Renal cortical epithelial cell (primary cell): Measurements from ENCODE around the gene TBC1D19. TPM values are rescaled to one million over a fixed set of nuclear protein-coding genes. Genes with fewer than 3 reads are reported as not detected.
"Not testable (repeated sequence)": the region's sequence is repeated elsewhere in the genome, so short reads cannot be mapped to it uniquely, and the experiment has no call there.

ENCODE experiments used
- DNase-seq: peaks from one replicate; pipeline ENCODE4 v3.0.0-alpha.2; 2011; ENCODE audit warnings: low read depth
- total RNA-seq: library from RNA; depleted of rRNA; stranded (reverse); fragments of >200 nt; gene quantifications from 2 replicates; pipeline ENCODE4 v1.2.3, GENCODE V29; 2014

TBC1D19 gene
- total RNA-seq, 1 donor from 2014 or later = 75.4 TPM

DNA sequence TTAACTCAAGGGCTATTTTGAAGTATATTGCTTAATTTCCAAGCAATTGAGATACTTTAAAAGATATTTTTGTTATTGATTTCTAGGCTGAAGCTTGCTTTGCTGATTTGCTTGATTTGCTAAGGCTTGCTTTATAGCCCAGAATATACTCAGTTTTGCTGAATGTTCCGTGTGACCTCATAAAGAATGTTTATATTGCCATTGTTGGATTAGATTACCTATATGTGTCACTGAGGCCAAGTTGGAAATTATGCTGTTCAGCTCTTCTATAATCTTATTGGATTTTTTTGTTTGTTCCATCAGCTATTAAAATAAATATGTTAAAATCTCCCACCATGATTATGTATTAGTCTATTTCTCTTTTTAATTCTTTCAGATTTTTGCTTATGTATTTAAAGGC lies 13.0 kb downstream of the TBC1D19 start:
- DNase-seq = no peak

DNA sequence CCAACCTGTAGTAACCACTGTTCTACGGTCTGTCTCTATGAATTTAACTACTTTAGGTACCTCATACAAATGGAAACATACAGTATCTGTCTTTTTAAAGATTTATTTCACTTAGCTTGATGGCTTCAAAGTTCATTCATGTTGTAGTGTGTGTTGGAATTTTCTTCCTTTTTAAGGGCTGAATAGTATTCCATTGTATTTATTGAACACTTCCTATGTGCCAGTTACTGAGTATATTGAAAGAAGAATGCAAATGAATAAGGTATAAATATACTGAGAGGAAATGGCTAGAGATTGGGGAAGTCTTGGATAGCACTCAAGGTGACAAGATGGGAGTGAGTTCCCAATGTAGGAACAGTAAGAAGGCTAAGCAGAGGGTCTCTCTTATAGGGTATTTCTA lies 17.3 kb downstream of the TBC1D19 start:
- no peak for DNase-seq

DNA sequence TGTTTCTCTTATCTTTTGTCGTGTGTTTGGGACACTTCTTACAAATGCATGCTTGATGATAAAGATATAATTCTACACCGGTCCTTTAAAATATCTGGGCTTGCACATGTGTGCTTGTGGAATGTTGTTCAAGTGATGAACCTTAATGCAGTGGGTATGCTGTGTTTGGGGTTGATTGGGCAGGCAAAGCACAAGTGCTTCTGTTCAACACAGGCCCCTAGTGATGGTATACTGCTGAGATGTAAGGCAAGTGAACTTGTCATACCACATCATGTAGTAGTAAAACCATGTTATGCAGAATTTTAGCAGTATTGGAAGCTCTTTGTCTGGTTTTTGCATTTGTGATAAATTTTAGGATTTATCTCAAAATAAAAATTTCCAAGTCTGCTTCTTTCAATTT lies 23.9 kb downstream of the TBC1D19 start:
- DNase-seq = no peak

DNA sequence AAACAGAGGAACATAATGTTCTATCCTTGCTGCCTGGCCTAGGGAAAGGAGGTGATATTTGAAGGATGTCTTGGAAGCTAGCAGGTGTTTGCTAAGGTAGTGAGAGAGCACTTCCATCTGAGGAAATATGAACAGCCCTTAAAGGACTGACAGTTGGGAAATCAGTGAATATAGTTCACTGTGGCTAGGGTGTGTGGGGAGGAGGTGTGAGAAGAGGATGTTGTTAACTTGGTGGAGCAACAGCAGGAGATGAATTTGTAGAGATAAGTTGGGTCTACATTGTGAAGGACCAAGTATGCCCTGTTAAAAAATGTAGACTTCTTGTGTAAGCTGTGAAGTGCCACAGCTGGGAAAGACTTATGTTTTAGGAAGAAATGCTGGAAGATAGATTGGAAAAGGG lies 25.5 kb downstream of the TBC1D19 start:
- no peak for DNase-seq

DNA sequence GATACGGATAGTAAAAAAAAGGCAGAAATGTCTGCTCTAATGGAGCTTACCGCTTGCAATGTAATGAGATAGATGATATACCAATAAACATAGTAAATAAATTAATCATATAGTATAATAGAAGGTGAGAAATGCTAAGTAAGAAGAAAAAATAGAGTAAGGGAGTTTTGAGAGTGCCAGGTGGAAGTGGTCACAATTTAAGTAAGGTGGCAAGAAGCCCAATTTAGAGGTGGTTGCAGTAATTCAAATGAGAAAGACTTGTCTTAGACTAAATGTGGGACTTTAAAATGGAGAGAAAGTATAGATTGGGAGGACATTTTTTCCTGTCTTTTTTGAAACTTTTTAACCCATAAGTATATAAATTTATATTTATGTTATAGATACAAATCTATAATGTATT lies 26.0 kb downstream of the TBC1D19 start:
- DNase-seq = no peak

DNA sequence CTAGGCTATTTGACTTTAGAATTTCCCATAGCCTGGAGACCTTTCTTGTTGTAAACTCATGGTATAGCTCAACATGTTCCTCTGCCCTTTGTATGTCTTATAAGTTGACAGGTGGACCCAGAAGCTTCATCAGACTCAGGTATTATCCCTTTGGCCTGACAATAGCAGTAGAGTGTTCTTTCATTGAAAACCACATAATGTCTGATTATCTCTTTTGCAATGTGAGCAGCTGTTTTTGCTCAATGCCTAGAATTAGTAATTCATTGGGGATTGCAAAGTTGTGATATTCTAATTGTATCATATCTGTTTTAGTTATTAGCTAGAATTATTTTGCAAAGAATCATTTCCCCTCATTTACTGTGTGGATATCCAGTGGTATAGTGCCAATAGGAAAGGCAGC lies 27.5 kb downstream of the TBC1D19 start:
- DNase-seq = no peak

DNA sequence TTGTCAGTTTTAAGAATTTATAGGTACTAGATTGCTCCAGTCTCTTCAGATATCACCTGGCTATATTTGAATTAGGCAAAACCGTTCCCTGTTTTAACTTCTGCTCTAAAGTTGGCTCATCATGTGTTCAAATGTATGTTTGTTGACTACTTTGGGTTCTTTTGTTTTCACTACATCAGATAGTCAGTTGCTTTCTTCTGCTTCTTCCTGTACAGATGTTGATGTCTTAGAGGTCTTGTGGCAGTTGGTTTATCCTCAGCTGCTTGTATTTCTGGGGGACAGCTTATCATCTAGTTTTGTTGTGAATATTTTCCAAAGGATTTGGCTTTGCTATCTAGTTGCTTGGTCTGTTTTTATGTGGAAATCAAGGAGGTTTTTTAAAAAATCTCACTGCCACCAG lies 28.0 kb downstream of the TBC1D19 start:
- no peak for DNase-seq

DNA sequence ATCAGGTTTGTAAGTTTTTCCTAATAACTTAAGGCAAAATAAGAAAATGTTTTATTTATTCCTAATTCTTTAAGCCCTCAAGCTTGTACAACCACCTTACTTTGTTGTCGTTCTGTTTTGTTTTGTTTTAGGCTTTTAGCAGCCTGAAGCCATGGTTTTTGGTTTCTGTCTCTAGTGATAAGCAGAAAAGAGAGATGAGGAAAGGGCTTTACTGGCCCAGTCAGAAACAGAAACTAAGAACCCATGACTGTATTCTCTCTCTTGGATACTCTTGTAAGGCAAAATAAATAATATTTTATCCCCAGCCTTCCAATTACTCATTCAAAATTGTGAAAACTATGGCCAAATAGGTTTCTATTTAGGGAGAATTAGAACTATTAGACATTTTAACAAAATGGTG lies 29.4 kb downstream of the TBC1D19 start:
- no peak for DNase-seq

DNA sequence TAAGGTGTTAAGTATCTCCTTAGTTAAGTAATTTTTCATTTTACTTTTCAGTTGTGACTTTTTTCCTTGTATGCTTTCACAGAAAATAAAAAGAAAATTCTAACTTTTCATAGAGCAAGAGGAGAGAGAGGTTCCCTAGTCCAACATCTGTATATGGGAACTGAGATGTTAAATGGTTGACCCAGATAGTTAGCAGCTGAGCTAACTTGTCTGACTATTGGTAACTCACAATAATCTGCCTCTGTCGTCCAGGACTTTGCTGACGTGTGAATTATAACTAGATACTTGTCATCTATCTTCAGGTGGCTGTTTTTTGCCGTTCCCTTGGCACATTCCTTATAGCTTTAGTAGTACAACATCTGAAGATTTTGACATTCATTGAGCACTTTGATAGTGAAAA lies 29.9 kb downstream of the TBC1D19 start:
- no peak for DNase-seq

DNA sequence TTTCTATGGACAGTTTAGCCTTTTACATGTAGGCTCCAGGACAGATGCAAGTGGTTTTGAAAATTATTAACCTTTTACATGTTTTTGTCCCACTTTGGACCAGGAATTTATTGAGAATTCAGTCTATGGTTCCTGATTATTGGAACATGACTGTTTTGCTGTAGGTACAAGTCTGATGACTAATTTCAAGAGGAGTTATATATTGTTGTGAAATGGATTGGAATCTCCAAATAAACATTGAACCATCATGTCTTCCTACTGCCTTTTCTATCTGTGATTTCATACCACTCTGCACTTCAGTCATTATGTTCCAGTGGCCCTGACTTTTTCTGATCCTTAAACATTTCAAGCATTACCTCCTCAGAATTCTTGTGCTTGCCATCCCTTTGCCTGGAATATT lies 35.9 kb downstream of the TBC1D19 start:
- DNase-seq = peak; percentile 82

DNA sequence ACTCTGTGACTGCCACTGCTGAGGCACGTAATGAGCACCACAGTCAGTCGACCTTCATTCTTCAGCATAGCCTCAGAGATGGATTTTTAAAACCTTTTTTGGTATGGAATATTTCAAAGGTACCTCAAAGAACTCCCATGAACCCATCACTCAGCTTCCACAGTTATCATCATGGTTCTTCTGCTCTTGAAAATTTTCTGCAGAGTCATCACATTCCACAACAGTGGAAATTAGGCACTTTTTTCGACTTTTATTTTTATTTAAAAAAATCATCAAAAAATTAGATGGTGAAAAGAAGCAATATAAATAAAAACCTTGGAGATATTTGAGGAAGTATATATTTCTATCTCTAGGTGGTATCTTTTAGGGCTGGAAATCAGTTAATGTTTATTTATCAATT lies 37.5 kb downstream of the TBC1D19 start:
- no peak for DNase-seq

DNA sequence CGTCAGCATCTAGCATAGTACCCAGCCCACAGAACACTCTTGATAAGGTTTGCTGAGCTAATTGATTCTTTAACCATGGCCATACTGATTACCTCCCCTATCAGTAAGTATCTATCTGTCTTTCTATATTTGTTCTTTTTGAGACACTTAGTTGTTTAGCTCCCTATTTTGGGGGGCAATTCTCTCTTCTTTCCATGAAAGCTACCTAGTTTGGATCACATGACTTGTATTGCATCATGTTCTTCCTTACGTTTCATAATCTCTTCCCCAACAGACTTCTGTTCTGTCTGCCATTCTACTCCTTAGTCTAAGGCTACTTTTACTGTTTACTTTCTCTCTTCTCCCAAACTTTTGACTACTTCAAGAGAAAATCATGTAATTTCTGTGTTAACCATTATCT lies 39.0 kb downstream of the TBC1D19 start:
- DNase-seq = no peak

DNA sequence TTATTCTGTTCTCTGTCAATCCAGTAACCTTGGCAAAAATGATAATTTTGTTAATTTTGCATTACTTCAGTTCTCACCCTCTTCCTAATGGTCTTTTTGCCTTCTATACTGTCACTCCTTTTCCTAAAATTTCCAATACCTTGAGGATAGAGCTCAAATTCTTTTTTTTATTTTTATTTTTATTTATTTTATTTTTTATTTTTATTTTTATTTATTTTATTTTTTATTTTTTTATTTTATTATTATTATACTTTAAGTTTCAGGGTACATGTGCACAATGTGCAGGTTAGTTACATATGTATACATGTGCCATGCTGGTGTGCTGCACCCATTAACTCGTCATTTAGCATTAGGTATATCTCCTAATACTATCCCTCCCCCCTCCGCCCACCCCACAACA lies 42.8 kb downstream of the TBC1D19 start:
- not testable (repeated sequence) for DNase-seq

DNA sequence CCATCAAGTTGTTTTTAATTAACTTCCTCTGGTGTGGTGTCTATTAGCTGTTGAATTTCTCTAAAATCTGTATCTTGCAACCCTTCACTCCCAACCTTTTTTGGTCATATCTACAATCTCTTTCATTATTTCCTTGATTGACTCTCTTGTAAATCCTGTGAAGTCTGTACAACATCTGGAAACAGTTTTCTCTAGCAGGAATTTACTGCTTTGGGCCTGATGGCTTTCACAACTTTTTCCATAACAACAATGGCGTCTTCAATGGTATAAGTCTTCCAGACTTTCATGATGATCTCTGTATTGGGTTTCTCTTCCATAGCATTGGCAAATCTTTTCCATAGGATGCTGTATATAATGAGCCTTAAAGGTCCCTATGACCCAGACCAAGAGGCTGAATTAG lies 49.0 kb downstream of the TBC1D19 start:
- no peak for DNase-seq

DNA sequence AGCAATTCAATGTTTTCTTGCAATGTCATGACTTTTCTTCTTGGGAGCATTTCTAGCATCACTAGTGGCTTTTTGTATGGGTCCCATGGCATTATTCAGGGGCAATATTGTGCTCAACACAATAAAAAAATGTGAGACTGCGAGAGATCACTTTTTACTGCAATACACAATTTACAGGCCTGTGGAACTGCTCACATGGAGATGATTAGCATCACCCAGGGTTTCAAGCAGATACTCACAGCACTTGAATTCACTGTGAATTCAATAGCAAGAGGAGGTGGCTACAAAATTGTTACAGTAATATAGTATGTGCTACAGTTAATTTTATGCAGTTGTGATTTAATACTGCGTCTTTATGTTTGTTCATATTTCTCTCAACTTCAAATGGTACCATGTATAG lies 50.4 kb downstream of the TBC1D19 start:
- no peak for DNase-seq

DNA sequence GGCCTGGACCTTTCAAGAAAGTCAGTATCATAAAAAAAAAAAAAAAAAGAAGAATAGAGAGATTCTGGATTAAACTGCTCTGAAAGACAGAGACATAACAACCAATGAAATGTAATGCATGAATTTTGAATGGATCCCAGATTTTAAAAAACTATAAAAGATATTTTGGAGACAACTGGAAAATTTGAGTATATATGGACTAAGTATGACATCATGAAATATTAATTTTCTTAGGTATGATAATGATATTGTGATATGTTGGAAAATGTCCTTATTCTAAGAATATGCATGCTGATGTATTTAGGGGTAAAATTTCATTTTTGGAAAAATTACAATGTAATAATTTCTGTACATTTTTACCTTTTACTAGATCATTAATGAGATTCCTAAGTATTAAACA lies 52.6 kb downstream of the TBC1D19 start:
- DNase-seq = no peak

DNA sequence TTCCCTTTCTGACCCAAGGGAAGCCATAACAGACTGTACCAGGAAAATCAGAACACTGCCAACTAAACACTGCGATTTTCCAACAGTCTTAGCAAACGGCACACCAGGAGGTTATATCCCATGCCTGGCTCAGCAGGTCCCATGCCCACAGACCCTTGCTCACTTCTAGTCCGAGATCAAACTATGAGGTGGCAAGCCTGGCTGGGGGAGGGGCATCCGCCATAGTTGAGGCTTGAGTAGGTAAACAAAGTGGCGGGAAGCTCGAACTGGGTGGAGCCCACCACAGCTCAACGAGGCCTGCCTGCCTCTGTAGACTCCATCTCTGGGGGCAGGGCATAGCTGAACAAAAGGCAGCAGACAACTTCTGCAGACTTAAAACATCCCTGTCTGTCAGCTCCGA lies 56.8 kb downstream of the TBC1D19 start:
- DNase-seq = not testable (repeated sequence)

DNA sequence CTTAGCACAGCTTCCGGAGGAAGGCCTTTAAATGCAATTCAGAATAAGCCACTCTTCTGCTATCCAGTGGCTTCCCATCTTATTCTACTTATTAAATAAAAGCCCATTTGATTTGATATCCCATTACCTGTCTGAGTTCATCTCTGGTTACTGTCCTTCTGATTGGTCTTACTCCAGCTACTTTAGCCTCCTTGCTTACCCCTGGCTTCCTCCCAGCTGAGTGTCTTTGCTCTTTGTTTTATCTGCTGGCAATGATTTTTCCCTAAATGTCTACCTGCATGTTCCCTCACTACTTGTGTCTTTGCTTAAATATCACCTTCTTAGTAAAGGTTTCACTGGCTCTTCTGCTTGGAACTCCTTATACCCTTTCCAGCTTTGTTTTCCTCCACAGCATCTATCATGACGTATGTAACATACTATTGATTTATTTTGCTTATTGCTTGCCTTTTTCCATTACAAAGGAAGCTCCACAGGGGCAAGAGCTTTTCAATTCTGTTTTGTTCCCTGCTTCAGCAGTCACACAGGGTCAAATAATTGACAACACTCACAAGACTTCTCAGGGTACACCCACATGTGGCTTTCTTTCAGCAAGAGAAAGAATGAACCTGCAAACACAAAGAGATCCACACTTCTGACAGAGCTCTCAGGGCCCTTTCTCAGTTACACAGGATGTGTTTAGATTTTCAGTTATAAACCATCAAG lies 63.8 kb downstream of the TBC1D19 start:
- DNase-seq = no peak

DNA sequence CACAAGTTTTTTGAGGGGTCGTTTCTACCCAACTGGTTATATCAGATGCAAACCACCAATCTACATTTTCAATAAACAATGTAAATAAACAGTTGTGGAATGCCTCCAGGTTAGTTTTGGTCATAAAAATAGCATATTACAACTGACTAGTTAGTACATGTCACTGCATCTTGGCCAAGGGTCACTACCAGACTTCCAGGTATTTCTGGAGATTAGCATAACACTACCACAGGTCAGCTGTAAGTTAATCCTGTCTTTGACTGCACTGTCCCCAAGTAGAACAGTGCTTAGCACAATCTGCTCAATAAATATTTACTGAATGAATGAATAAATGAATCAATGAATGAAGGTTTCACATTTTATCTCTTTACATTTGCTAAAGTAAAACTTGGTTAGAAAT lies 64.4 kb downstream of the TBC1D19 start:
- no peak for DNase-seq

DNA sequence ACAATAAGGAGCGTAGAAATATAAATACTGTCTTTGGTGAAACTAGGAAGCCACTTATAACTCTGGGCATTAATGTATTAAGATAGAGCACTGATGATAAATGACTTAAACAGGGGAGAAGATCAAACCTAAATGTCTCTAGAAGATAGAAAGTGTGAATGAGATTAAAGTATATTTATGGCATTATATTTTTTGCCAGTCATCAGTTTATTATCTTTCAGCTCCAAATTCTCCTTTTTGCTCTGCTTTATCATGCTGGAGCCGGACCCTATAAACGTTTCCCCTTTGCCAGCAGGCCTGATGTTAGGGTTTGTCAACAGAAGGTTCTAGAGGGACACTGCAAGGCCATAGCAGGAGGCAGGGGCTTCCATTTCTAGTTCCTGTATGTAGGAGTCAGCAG lies 76.4 kb downstream of the TBC1D19 start:
- no peak for DNase-seq

DNA sequence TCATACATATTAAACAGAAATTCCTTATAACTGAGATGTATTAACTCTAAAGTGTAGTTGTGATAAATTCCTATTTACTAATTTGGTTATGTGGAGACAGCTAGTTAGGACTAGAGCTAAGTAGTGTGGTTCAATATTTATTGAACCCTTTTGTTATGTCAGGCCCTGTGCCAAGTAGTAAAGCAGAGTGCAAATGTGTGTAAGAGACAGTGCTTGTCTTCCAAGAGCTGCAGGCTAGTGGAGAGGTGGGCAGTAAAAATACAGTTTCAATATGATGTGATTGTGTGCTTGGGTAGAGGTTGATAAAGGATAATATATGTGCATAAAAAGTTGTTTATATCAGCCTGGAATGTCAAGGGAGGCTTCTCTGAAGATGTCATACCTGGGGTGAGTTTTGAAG lies 80.0 kb downstream of the TBC1D19 start:
- no peak for DNase-seq

DNA sequence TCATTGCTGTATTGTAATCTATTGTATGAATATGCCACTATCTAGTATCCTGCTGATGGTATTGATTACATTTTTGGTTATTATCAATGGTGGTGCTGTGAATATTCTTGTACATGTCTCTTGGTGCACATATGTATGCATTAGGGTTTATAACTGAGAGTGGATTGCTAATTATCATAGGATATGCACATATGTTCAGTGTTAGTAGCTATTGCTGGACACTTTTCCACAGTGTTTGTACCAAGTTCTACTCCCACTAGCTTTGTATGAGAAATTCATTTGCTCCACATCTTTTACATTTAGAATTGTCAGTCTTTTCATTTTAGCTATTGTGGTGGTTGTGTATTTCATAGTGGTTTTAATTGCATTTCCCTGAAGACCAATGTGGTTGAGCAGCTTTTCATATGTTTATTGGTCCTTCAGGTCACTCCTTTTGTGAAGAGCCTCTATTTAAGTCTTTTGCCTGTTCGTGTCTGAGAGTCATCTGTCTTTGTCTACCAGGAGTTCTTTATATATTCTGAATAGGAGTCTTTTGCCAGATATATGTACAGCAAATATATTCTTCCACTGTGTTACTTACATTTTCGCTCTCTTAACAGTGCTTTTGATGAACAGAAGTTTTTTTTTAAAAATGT lies 87.1 kb downstream of the TBC1D19 start:
- DNase-seq = no peak

DNA sequence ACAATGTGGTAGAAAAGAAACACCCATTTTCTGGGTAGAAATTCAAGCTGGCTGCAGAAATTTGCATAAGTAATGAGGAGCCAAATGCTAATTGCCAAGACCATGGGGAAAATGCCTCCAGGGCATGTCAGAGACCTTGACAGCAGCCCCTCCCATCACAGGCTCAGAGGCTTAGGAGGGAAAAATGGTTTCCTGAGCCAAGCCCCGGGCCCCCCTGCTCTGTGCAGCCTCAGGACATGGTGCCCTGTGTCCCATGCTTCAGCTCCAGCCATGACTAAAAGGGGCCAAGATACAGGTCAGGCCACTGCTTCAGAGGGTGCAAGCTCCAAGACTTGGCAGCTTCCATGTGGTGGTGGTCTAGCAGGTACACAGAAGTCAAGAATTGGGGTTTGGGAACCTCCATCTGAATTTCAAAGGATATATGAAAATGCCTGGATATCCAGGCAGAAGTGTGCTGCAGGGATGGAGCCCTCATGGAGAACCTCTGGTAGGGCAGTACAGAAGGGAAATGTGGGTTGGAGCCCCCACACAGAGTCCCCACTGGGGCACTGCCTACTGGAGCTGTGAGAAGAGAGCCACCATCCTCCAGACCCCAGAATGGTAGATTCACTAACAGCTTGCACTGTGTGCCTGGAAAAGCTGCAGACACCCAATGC lies 95.3 kb downstream of the TBC1D19 start:
- DNase-seq = not testable (repeated sequence)
